ENCODE results near the gene ZNF480.
A peak's percentile ranks its signal among the peaks of the same experiment; 100 is the strongest.
"Not testable (repeated sequence)": the region's sequence is repeated elsewhere in the genome, so short reads cannot be mapped to it uniquely, and the experiment has no call there.

ZNF480 gene

GRCh38 chr19:52291781-52292180 is 5.2 kb upstream of the ZNF480 start:
- peaks cover 5% of the 10 kb centered on the region for H3K36me3 ChIP-seq (ENCODE audit: control insufficient read depth, insufficient read depth, low read length)
- no peaks in the 10 kb centered on the region for H3K27me3 ChIP-seq (replicated peaks; ENCODE audit: control insufficient read depth, insufficient read depth, low read length)
- no peak for DNase-seq (ENCODE audit: extremely low read depth, insufficient read length)
- no peak for TF ChIP-seq CTCF (IDR thresholded peaks at IDR 0.05; ENCODE audit: insufficient read depth, low read length, poor library complexity, severe bottlenecking)
- H3K4me3 ChIP-seq (replicated peaks; ENCODE audit: low read depth, low read length), result no peak overlapping the region

GRCh38 chr19:52292946-52293345 is 4.0 kb upstream of the ZNF480 start:
- not testable (repeated sequence) for H3K4me3 ChIP-seq (replicated peaks; ENCODE audit: low read depth, low read length); DNase-seq (ENCODE audit: extremely low read depth, insufficient read length); H3K36me3 ChIP-seq (ENCODE audit: control insufficient read depth, insufficient read depth, low read length); H3K27me3 ChIP-seq (replicated peaks; ENCODE audit: control insufficient read depth, insufficient read depth, low read length)

GRCh38 chr19:52296400-52296772 is 583 bp upstream of the ZNF480 start:
- Histone ChIP-seq H3K36me3 (ENCODE audit: control insufficient read depth, insufficient read depth, low read length) (peaks cover 11% of the 10 kb centered on the region), H3K27me3 (replicated peaks; ENCODE audit: control insufficient read depth, insufficient read depth, low read length) (no peaks in the 10 kb centered on the region), H3K4me3 (replicated peaks; ENCODE audit: low read depth, low read length) (peak overlapping the region; percentile 79)
- TF ChIP-seq CTCF (IDR thresholded peaks at IDR 0.05; ENCODE audit: insufficient read depth, low read length, poor library complexity, severe bottlenecking), result no peak
- no peak for DNase-seq (ENCODE audit: extremely low read depth, insufficient read length)

DNA sequence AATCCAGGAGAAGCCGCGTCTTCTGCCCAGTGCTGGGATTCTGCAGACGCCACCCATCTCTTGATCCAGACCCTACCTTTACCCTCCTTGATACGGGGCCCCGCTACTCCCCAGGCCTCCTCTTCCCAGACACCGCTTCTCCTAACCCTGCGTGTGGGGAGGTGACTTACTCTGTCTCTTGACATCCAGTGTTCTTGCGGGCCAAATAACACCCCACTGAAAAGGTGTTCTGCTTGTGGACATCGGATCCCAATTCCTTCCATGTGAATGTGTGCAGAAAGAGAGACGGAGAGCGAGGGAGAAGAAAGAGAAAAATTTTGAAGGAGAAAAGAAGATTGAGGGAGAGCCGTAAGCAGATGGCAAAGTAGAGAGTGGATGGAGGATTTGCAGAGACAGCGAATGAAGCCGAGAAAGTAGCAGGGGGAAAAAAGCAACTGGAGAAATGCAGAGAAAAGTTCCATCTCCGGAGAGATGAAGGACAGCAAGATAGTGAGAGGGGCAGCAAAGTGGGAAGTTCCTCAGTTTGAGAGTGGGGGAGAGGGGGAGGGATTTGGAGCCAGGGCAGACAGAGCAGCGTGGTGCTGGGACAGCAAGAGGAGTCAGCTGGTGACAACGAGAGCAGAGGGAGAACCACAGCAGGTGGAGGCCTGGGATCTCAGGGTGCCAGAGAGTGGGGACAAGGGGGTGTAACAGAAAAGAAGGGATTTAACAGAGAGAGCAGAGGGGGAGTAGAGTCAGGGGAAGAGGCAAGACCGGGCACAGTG is 814 bp downstream of the ZNF480 start:
- H3K27me3 ChIP-seq (replicated peaks; ENCODE audit: control insufficient read depth, insufficient read depth, low read length), result no peaks in the 10 kb centered on the region
- peak overlapping the region; percentile 93 for H3K4me3 ChIP-seq (replicated peaks; ENCODE audit: low read depth, low read length)
- no peak for DNase-seq (ENCODE audit: extremely low read depth, insufficient read length)
- peaks cover 11% of the 10 kb centered on the region for H3K36me3 ChIP-seq (ENCODE audit: control insufficient read depth, insufficient read depth, low read length)
- TF ChIP-seq CTCF (IDR thresholded peaks at IDR 0.05; ENCODE audit: insufficient read depth, low read length, poor library complexity, severe bottlenecking), result no peak

DNA sequence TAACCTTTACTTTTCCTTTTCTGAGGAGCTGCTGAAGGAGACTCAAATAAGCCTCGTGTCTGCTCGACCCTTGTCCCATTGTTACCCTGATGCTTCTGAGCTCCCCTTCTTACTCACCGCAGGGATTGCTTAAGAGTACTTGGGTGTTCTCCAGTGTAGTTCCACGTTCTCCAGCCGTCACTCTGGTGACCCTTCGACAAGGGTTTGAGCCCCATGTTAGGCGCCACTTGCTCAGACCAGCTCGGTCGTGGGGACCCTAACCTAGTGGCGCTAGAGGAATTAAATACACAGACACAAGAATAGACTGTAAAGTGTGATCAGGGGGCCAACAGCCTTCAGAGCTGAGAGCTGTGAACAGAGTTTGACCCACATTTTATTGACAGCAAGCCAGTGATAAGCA is 10.3 kb downstream of the ZNF480 start:
- H3K27me3 ChIP-seq (replicated peaks; ENCODE audit: control insufficient read depth, insufficient read depth, low read length), result no peaks in the 10 kb centered on the region
- TF ChIP-seq CTCF (IDR thresholded peaks at IDR 0.05; ENCODE audit: insufficient read depth, low read length, poor library complexity, severe bottlenecking), result no peak
- H3K36me3 ChIP-seq (ENCODE audit: control insufficient read depth, insufficient read depth, low read length), result peaks cover 10% of the 10 kb centered on the region
- peak; percentile 20 for DNase-seq (ENCODE audit: extremely low read depth, insufficient read length)
- H3K4me3 ChIP-seq (replicated peaks; ENCODE audit: low read depth, low read length), result no peak overlapping the region

DNA sequence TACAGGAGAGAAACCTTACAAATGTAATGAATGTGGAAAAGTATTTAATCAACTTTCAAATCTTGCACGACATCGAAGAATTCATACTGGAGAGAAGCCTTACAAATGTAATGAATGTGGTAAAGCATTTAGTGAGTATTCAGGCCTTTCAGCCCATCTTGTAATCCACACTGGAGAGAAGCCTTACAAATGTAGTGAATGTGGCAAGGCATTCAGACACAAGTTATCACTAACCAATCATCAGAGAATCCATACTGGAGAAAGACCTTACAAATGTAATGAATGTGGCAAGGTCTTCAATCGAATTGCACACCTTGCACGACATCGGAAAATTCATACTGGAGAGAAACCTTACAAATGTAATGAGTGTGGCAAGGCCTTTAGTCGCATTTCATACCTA is 25.5 kb downstream of the ZNF480 start:
- Histone ChIP-seq H3K27me3 (replicated peaks; ENCODE audit: control insufficient read depth, insufficient read depth, low read length) (no peaks in the 10 kb centered on the region), H3K4me3 (replicated peaks; ENCODE audit: low read depth, low read length) (no peak overlapping the region), H3K36me3 (ENCODE audit: control insufficient read depth, insufficient read depth, low read length) (peaks cover 10% of the 10 kb centered on the region)
- no peak for DNase-seq (ENCODE audit: extremely low read depth, insufficient read length)
- TF ChIP-seq CTCF (IDR thresholded peaks at IDR 0.05; ENCODE audit: insufficient read depth, low read length, poor library complexity, severe bottlenecking), result no peak

All from GM06990 (cell line).